Liver (tissue), 9 donors: ENCODE data around the gene GATC. TPM values are rescaled to one million over a fixed set of nuclear protein-coding genes. Genes with fewer than 3 reads are reported as not detected.
A peak's percentile ranks its signal among the peaks of the same experiment; 100 is the strongest.

Experiments used
- DNase-seq: peaks from one replicate; pipeline ENCODE4 v3.0.0-alpha.2; 2017; ENCODE audit warnings: low spot score
- H3K27ac ChIP-seq, 2 donors: one replicate each; pipeline ENCODE4 v1.7.0; 2013; ENCODE audit warnings: inconsistent platforms in 2 of 2, low read length in 2 of 2, control low read depth in 1 of 2, low read depth in 1 of 2, mild to moderate bottlenecking in 1 of 2
- H3K27me3 ChIP-seq, 4 donors: one replicate each; pipeline versions ENCODE4 v1.6.1 to v1.7.0; 2013; ENCODE audit warnings: low read length in 3 of 4, inconsistent platforms in 1 of 4, mild to moderate bottlenecking in 1 of 4, moderate library complexity in 1 of 4; ENCODE audit not compliant: control insufficient read depth in 4 of 4, insufficient read depth in 4 of 4
- H3K36me3 ChIP-seq, 4 donors: one replicate each; pipeline versions ENCODE4 v1.6.1 to v1.7.0; 2013; ENCODE audit warnings: low read length in 3 of 4, mild to moderate bottlenecking in 3 of 4, low read depth in 1 of 4, moderate library complexity in 1 of 4; ENCODE audit not compliant: control insufficient read depth in 4 of 4, insufficient read depth in 3 of 4
- H3K4me1 ChIP-seq, 4 donors: one replicate each; pipeline versions ENCODE4 v1.6.1 to v1.7.0; 2013; ENCODE audit warnings: low read length in 3 of 4, mild to moderate bottlenecking in 3 of 4, moderate library complexity in 1 of 4; ENCODE audit not compliant: control insufficient read depth in 4 of 4, insufficient read depth in 4 of 4
- H3K4me3 ChIP-seq, 3 donors: one replicate each; pipeline versions ENCODE4 v1.6.1 to v1.7.0; 2013; ENCODE audit warnings: low read length in 3 of 3, control low read depth in 1 of 3, low read depth in 1 of 3, mild to moderate bottlenecking in 1 of 3
- H3K9ac ChIP-seq, 2 donors: one replicate each; pipeline ENCODE4 v1.7.0; 2013; ENCODE audit warnings: low read length in 2 of 2, mild to moderate bottlenecking in 2 of 2, moderate library complexity in 2 of 2, control low read depth in 1 of 2, low read depth in 1 of 2
- H3K9me3 ChIP-seq, 4 donors: one replicate each; pipeline versions ENCODE4 v1.6.1 to v1.7.0; 2013; ENCODE audit warnings: low read length in 3 of 4; ENCODE audit not compliant: control insufficient read depth in 4 of 4
- ATF3 ChIP-seq: IDR thresholded peaks from 2 replicates; pipeline ENCODE4 v1.6.1; 2016; ENCODE audit warnings: antibody characterized with exemption
- FOXA1 ChIP-seq: IDR thresholded peaks from 2 replicates; pipeline ENCODE4 v1.6.1; 2016; ENCODE audit warnings: antibody characterized with exemption
- FOXA2 ChIP-seq: IDR thresholded peaks from 2 replicates; pipeline ENCODE4 v1.6.1; 2016; ENCODE audit warnings: antibody characterized with exemption
- JUND ChIP-seq, 2 donors: IDR thresholded peaks; 2 replicates each; pipeline ENCODE4 v1.6.1; 2016; ENCODE audit warnings: antibody characterized with exemption in 2 of 2
- MAX ChIP-seq: IDR thresholded peaks from 2 replicates; pipeline ENCODE4 v1.6.1; 2016; ENCODE audit warnings: antibody characterized with exemption
- RAD21 ChIP-seq, 2 donors: IDR thresholded peaks; 2 replicates each; pipeline ENCODE4 v1.6.1; 2016; ENCODE audit warnings: antibody characterized with exemption in 2 of 2, mild to moderate bottlenecking in 2 of 2
- TAF1 ChIP-seq: conservative IDR thresholded peaks from 2 replicates; pipeline ENCODE4 v1.6.1; 2016; ENCODE audit warnings: antibody characterized with exemption, mild to moderate bottlenecking
- WGBS: extraction: QIAGEN DNeasy Blood & Tissue Kit; methylation state at CpG from one replicate; pipeline ENCODE4 v1.1.7; 2013; 5-methylcytosine and 5-hydroxymethylcytosine counted together
- polyA plus RNA-seq, 2 donors: library from polyadenylated mRNA; stranded (reverse) in 1 of 2; unstranded in 1 of 2; fragments of 200-250 nt in 1 of 2; fragments of >200 nt in 1 of 2; fragmentation: Nextera tagmentation in 1 of 2; extraction: Ambion mirVana in 1 of 2; gene quantifications; one replicate each; pipeline versions ENCODE4 v1.2.1 to v1.2.3, GENCODE V29; 2013 to 2015
- total RNA-seq, 2 donors: library from RNA; depleted of rRNA; stranded (reverse); fragments of >200 nt; gene quantifications; one replicate each; pipeline ENCODE4 v1.2.3, GENCODE V29; 2014
- TF ChIP-seq, protein P1 (sequence below): fragments of 150-350 bp; IDR thresholded peaks from 2 replicates; pipeline ENCODE4 v1.5.1; 2017; ENCODE audit warnings: improper control_type of control experiment, low read depth, low read length; ENCODE audit not compliant: missing input control
- TF ChIP-seq, protein P2 (sequence below): IDR thresholded peaks from 2 replicates; pipeline ENCODE4 v1.6.1; 2016; ENCODE audit warnings: antibody characterized with exemption, mild to moderate bottlenecking
- donor health status: healthy.
- donor health status: healthy.
- donor health status: healthy.
- donor health status: healthy.
- donor health status: healthy.

Gene GATC
- total and polyA plus RNA-seq, 4 donors = 8.9 to 15.5 (median 13.3) TPM

- Histone ChIP-seq H3K27ac (no peak overlapping the region), H3K36me3 (peaks cover 2 to 44% (median 38%) of the 10 kb centered on the region in 4 donors), H3K27me3 (no peaks in the 10 kb centered on the region), H3K9me3 (no peaks in the 10 kb centered on the region), H3K9ac (no peak overlapping the region), H3K4me1 (peaks cover 0 to 29% (median 17%) of the 10 kb centered on the region in 4 donors), H3K4me3 (no peak overlapping the region)
- TF ChIP-seq JUND (IDR thresholded peaks at IDR 0.05) = no peak
- TF ChIP-seq, protein P1, sequence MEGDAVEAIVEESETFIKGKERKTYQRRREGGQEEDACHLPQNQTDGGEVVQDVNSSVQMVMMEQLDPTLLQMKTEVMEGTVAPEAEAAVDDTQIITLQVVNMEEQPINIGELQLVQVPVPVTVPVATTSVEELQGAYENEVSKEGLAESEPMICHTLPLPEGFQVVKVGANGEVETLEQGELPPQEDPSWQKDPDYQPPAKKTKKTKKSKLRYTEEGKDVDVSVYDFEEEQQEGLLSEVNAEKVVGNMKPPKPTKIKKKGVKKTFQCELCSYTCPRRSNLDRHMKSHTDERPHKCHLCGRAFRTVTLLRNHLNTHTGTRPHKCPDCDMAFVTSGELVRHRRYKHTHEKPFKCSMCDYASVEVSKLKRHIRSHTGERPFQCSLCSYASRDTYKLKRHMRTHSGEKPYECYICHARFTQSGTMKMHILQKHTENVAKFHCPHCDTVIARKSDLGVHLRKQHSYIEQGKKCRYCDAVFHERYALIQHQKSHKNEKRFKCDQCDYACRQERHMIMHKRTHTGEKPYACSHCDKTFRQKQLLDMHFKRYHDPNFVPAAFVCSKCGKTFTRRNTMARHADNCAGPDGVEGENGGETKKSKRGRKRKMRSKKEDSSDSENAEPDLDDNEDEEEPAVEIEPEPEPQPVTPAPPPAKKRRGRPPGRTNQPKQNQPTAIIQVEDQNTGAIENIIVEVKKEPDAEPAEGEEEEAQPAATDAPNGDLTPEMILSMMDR = peak; percentile 49
- peak; percentile 66 to 76 for TF ChIP-seq RAD21 (IDR thresholded peaks at IDR 0.05)
- 71% methylated on average over 8 of the region's 8 CpGs for WGBS
- peak; percentile 51 for DNase-seq
Measured at GRCh38 chr12:120466560-120467315, 20.5 kb downstream of the GATC start.

DNA sequence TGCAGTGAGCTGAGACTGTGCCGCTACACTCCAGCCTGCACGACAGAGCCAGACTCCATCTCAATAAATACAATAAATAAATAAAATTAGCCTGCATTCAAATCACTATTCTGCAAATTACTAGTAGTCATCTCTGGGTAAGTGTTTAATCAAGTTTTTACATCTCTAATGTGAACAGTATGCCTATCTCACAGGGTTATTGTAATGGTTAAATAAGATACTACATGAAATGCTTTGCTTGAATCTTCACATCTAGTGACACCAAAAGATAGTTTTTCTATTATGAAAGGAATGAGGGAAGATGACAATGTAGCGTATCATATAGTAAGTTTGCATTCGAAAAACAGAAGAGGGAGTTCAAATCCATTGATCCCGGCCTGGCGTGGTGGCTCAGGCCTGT is 21.2 kb downstream of the GATC start:
- 94% methylated on average over 6 of the region's 6 CpGs for WGBS
- Histone ChIP-seq H3K36me3 (peaks cover 2 to 37% (median 31%) of the 10 kb centered on the region in 4 donors), H3K4me1 (peaks cover 0 to 29% (median 17%) of the 10 kb centered on the region in 4 donors)

More for the DNA sequence above, 21.2 kb downstream of the GATC start:
- Histone ChIP-seq H3K27ac (no peak overlapping the region), H3K9me3 (no peaks in the 10 kb centered on the region), H3K4me3 (no peak overlapping the region), H3K9ac (no peak overlapping the region), H3K27me3 (no peaks in the 10 kb centered on the region)
- TF ChIP-seq, protein P2, sequence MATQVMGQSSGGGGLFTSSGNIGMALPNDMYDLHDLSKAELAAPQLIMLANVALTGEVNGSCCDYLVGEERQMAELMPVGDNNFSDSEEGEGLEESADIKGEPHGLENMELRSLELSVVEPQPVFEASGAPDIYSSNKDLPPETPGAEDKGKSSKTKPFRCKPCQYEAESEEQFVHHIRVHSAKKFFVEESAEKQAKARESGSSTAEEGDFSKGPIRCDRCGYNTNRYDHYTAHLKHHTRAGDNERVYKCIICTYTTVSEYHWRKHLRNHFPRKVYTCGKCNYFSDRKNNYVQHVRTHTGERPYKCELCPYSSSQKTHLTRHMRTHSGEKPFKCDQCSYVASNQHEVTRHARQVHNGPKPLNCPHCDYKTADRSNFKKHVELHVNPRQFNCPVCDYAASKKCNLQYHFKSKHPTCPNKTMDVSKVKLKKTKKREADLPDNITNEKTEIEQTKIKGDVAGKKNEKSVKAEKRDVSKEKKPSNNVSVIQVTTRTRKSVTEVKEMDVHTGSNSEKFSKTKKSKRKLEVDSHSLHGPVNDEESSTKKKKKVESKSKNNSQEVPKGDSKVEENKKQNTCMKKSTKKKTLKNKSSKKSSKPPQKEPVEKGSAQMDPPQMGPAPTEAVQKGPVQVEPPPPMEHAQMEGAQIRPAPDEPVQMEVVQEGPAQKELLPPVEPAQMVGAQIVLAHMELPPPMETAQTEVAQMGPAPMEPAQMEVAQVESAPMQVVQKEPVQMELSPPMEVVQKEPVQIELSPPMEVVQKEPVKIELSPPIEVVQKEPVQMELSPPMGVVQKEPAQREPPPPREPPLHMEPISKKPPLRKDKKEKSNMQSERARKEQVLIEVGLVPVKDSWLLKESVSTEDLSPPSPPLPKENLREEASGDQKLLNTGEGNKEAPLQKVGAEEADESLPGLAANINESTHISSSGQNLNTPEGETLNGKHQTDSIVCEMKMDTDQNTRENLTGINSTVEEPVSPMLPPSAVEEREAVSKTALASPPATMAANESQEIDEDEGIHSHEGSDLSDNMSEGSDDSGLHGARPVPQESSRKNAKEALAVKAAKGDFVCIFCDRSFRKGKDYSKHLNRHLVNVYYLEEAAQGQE = no peak
- TF ChIP-seq FOXA2 = no peak
- TF ChIP-seq ATF3 = no peak
- no peak for TF ChIP-seq FOXA1
- TF ChIP-seq TAF1 = no peak
- TF ChIP-seq RAD21 (IDR thresholded peaks at IDR 0.05) = no peak
- TF ChIP-seq, protein P1 = no peak
- TF ChIP-seq MAX = no peak
- no peak for TF ChIP-seq JUND (IDR thresholded peaks at IDR 0.05)
- DNase-seq = no peak
